Lung (tissue), 12 donors: ENCODE results near the gene ZNF467. TPM values are rescaled to one million over a fixed set of nuclear protein-coding genes. Genes with fewer than 3 reads are reported as not detected.

Source experiments
- ATAC-seq: fragments of 200-7000 bp; cut with Tn5 transposase; one replicate; pipeline ENCODE4 v1.9.1; 2020; ENCODE audit warnings: moderate number of reproducible peaks; ENCODE audit not compliant: insufficient read depth, low FRiP score
- DNase-seq, 3 donors: peaks; one replicate each; pipeline ENCODE4 v3.0.0-alpha.2; 2013 to 2017
- H3K27ac ChIP-seq, 2 donors: one replicate each; pipeline ENCODE4 v1.5.1; 2013; ENCODE audit warnings: mild to moderate bottlenecking in 2 of 2, moderate library complexity in 2 of 2, control low read depth in 1 of 2, inconsistent platforms in 1 of 2, low read depth in 1 of 2, low read length in 1 of 2
- H3K27me3 ChIP-seq, 3 donors: one replicate each; pipeline ENCODE4 v1.5.1; 2013; ENCODE audit warnings: low read length in 2 of 3; ENCODE audit not compliant: control insufficient read depth in 3 of 3, insufficient read depth in 3 of 3
- H3K36me3 ChIP-seq, 4 donors: one replicate each; pipeline ENCODE4 v1.5.1; 2013; ENCODE audit warnings: low read length in 4 of 4, mild to moderate bottlenecking in 1 of 4, moderate library complexity in 1 of 4; ENCODE audit not compliant: control insufficient read depth in 4 of 4, insufficient read depth in 4 of 4
- H3K4me1 ChIP-seq, 5 donors: one replicate each; pipeline ENCODE4 v1.5.1; 2013; ENCODE audit warnings: low read length in 5 of 5, mild to moderate bottlenecking in 2 of 5, moderate library complexity in 1 of 5; ENCODE audit not compliant: control insufficient read depth in 5 of 5, insufficient read depth in 5 of 5
- H3K4me3 ChIP-seq: one replicate; pipeline ENCODE4 v1.5.1; 2013; ENCODE audit warnings: mild to moderate bottlenecking, control low read depth, moderate library complexity
- H3K9ac ChIP-seq, 2 donors: one replicate each; pipeline ENCODE4 v1.5.1; 2013; ENCODE audit warnings: low read length in 2 of 2, control low read depth in 1 of 2; ENCODE audit not compliant: insufficient read depth in 1 of 2
- H3K9me3 ChIP-seq, 4 donors: one replicate each; pipeline ENCODE4 v1.5.1; 2013; ENCODE audit warnings: low read length in 3 of 4, mild to moderate bottlenecking in 1 of 4, moderate library complexity in 1 of 4; ENCODE audit not compliant: control insufficient read depth in 4 of 4, insufficient read depth in 3 of 4
- CTCF ChIP-seq: IDR thresholded peaks from 2 replicates; pipeline ENCODE4 v1.5.1; 2012; ENCODE audit warnings: mild to moderate bottlenecking; ENCODE audit errors: control extremely low read depth, extremely low read depth
- whole genome bisulfite sequencing, 2 donors: extraction: QIAGEN DNeasy Blood & Tissue Kit; methylation state at CpG; one replicate each; pipeline ENCODE4 v1.1.7; 2013; 5-methylcytosine and 5-hydroxymethylcytosine counted together
- polyA plus RNA-seq, 2 donors: library from polyadenylated mRNA; stranded (reverse); fragments of 200-250 nt; gene quantifications; one replicate each; pipeline ENCODE4 v1.2.1, GENCODE V29; 2013
- total RNA-seq, 2 donors: library from RNA; depleted of rRNA in 1 of 2; stranded (reverse); fragments of >200 nt in 1 of 2; gene quantifications; one replicate each; pipeline ENCODE4 v1.2.1, GENCODE V29; 2014 to 2021
- donor health status: control.
- donor health status: control.
- donor health status: Bipolar disorder and iron deficiency.
- donor health status: healthy.
- donor health status: DM: yes; HTN: yes; CAD: no.

Gene ZNF467
- total and polyA plus RNA-seq, 4 donors: 9.8 to 27.2 (median 14.9) TPM

GRCh38 chr7:149780636-149781419 lies 7.4 kb upstream of the ZNF467 start:
- H3K9me3 ChIP-seq: no peaks in the 10 kb centered on the region
- no peak overlapping the region for H3K9ac ChIP-seq
- H3K27ac ChIP-seq: no peak overlapping the region
- no peaks in the 10 kb centered on the region for H3K36me3 ChIP-seq
- ATAC-seq (no peak), DNase-seq (no peak)
- H3K27me3 ChIP-seq: no peaks in the 10 kb centered on the region
- no peak overlapping the region for H3K4me3 ChIP-seq
- peaks cover 0 to 27% (median 15%) of the 10 kb centered on the region in 5 donors for H3K4me1 ChIP-seq
- TF ChIP-seq CTCF: no peak
- WGBS, 2 donors: 81 to 86% methylated on average over 16 of the region's 16 CpGs

- Histone ChIP-seq H3K4me3 (no peak overlapping the region), H3K4me1 (peaks cover 0 to 32% (median 17%) of the 10 kb centered on the region in 5 donors), H3K9ac (no peak overlapping the region), H3K27me3 (no peaks in the 10 kb centered on the region), H3K9me3 (no peaks in the 10 kb centered on the region), H3K27ac (no peak overlapping the region), H3K36me3 (no peaks in the 10 kb centered on the region)
- no peak for DNase-seq
- TF ChIP-seq CTCF: no peak
- no peak for ATAC-seq
- 94 to 97% methylated on average over 17 of the region's 17 CpGs for WGBS, 2 donors
Measured at GRCh38 chr7:149780056-149780455, 6.7 kb upstream of the ZNF467 start.

GRCh38 chr7:149779502-149779805 lies 6.1 kb upstream of the ZNF467 start:
- Histone ChIP-seq H3K27ac (no peak overlapping the region), H3K9me3 (no peaks in the 10 kb centered on the region), H3K4me3 (no peak overlapping the region), H3K27me3 (no peaks in the 10 kb centered on the region), H3K9ac (no peak overlapping the region), H3K4me1 (peaks cover 0 to 34% (median 20%) of the 10 kb centered on the region in 5 donors), H3K36me3 (no peaks in the 10 kb centered on the region)
- TF ChIP-seq CTCF: no peak
- ATAC-seq (no peak), DNase-seq (no peak)
- 91 to 96% methylated on average over 4 of the region's 4 CpGs for WGBS, 2 donors
